GM23338 (cell line): ENCODE data around the gene B3GNT3. TPM values are rescaled to one million over a fixed set of nuclear protein-coding genes. Genes with fewer than 3 reads are reported as not detected.

Experiments used
- ATAC-seq: fragments of 200-7000 bp; cut with Tn5 transposase; 3 replicates; pipeline ENCODE4 v1.9.1; 2020
- DNase-seq: peaks from one replicate; pipeline ENCODE4 v3.0.0-alpha.2; 2015; ENCODE audit warnings: low spot score
- H2AFZ ChIP-seq: fragments of 200-600 bp; sonication (generic); 2 replicates; pipeline ENCODE4 v1.8.0; 2016; ENCODE audit warnings: antibody characterized with exemption, mild to moderate bottlenecking, moderate library complexity
- H3F3A ChIP-seq: fragments of 200-600 bp; sonication (generic); replicated peaks from 2 replicates; pipeline ENCODE4 v1.8.0; 2017; ENCODE audit warnings: antibody characterized with exemption, mixed run types, low read depth
- H3K27ac ChIP-seq: fragments of 200-600 bp; sonication (generic); 2 replicates; pipeline ENCODE4 v1.6.1; 2016; ENCODE audit warnings: low read depth
- H3K27me3 ChIP-seq: fragments of 200-600 bp; sonication (generic); 2 replicates; pipeline ENCODE4 v1.8.0; 2016; ENCODE audit warnings: mild to moderate bottlenecking, mixed run types, moderate library complexity; ENCODE audit not compliant: insufficient read depth
- H3K36me3 ChIP-seq: fragments of 200-600 bp; sonication (generic); 2 replicates; pipeline ENCODE4 v1.8.0; 2016; ENCODE audit warnings: mild to moderate bottlenecking; ENCODE audit not compliant: insufficient read depth
- H3K4me1 ChIP-seq: fragments of 200-600 bp; sonication (generic); 2 replicates; pipeline ENCODE4 v1.8.0; 2016; ENCODE audit warnings: mild to moderate bottlenecking, moderate library complexity; ENCODE audit not compliant: insufficient read depth
- H3K4me2 ChIP-seq: fragments of 200-600 bp; sonication (generic); 2 replicates; pipeline ENCODE4 v1.7.1; 2017; ENCODE audit warnings: mixed run types
- H3K4me3 ChIP-seq: fragments of 200-600 bp; sonication (generic); 2 replicates; pipeline ENCODE4 v1.6.1; 2016; ENCODE audit warnings: mixed run types
- H3K79me2 ChIP-seq: fragments of 200-600 bp; sonication (generic); replicated peaks from 2 replicates; pipeline ENCODE4 v1.8.0; 2017; ENCODE audit warnings: mild to moderate bottlenecking; ENCODE audit not compliant: insufficient read depth
- H3K9me2 ChIP-seq: fragments of 200-600 bp; sonication (generic); 2 replicates; pipeline ENCODE4 v1.8.0; 2017; ENCODE audit not compliant: insufficient read depth
- H4K20me1 ChIP-seq: fragments of 200-600 bp; sonication (generic); replicated peaks from 2 replicates; pipeline ENCODE4 v1.8.0; 2017; ENCODE audit warnings: mild to moderate bottlenecking; ENCODE audit not compliant: insufficient read depth
- H3K27ac Mint-ChIP-seq: 2 replicates; pipeline ENCODE4 v1.8.0; 2020; ENCODE audit warnings: inconsistent platforms, mild to moderate bottlenecking, moderate library complexity, mixed read lengths
- H3K27me3 Mint-ChIP-seq: 3 replicates; pipeline ENCODE4 v1.8.0; 2022; ENCODE audit warnings: low read depth, mild to moderate bottlenecking, moderate library complexity, mixed read lengths, inconsistent platforms; ENCODE audit not compliant: insufficient read depth, poor library complexity
- H3K36me3 Mint-ChIP-seq: 3 replicates; pipeline ENCODE4 v1.8.0; 2021; ENCODE audit warnings: low read depth, mild to moderate bottlenecking, inconsistent platforms, moderate library complexity, mixed read lengths
- H3K4me1 Mint-ChIP-seq: 3 replicates; pipeline ENCODE4 v1.8.0; 2020; ENCODE audit warnings: mild to moderate bottlenecking, inconsistent platforms, mixed read lengths
- H3K4me3 Mint-ChIP-seq: 3 replicates; pipeline ENCODE4 v1.8.0; 2021; ENCODE audit warnings: moderate library complexity, mild to moderate bottlenecking, inconsistent platforms, mixed read lengths
- H3K9me3 Mint-ChIP-seq: 3 replicates; pipeline ENCODE4 v1.8.0; 2020; ENCODE audit warnings: moderate library complexity, mild to moderate bottlenecking, inconsistent platforms, mixed read lengths
- CTCF ChIP-seq, 2 experiments: fragments of 200-600 bp in 1 of 2; sonication (generic) in 1 of 2; conservative IDR thresholded peaks; 2 replicates each; pipeline versions ENCODE4 v1.5.1 to v1.6.1; 2016 to 2017; ENCODE audit warnings: antibody characterized with exemption in 2 of 2, low read depth in 2 of 2, mild to moderate bottlenecking in 2 of 2, moderate library complexity in 1 of 2
- ETS1 ChIP-seq: IDR thresholded peaks from 2 replicates; pipeline ENCODE4 v1.6.1; 2016; ENCODE audit warnings: antibody characterized with exemption
- EZH2 ChIP-seq: fragments of 200-600 bp; sonication (generic); IDR thresholded peaks from one replicate; pipeline ENCODE4 v1.8.0; 2017; ENCODE audit warnings: antibody characterized with exemption, mild to moderate bottlenecking, low read depth; ENCODE audit not compliant: unreplicated experiment
- JUNB ChIP-seq: IDR thresholded peaks from one replicate; pipeline ENCODE4 v1.6.1; 2016; ENCODE audit warnings: antibody characterized with exemption; ENCODE audit not compliant: unreplicated experiment
- POLR2AphosphoS5 ChIP-seq: IDR thresholded peaks from 2 replicates; pipeline ENCODE4 v1.6.1; 2016; ENCODE audit warnings: antibody characterized with exemption, low read depth
- REST ChIP-seq: IDR thresholded peaks from one replicate; pipeline ENCODE4 v1.6.1; 2018; ENCODE audit warnings: antibody characterized with exemption; ENCODE audit not compliant: unreplicated experiment
- STAT1 ChIP-seq: IDR thresholded peaks from one replicate; pipeline ENCODE4 v1.6.1; 2016; ENCODE audit warnings: antibody characterized with exemption; ENCODE audit not compliant: unreplicated experiment
- ZNF114 ChIP-seq: fragments of 250-450 bp; sonication (Bioruptor Pico); IDR thresholded peaks from 2 replicates; pipeline ENCODE4 v1.5.0; 2020; ENCODE audit warnings: mild to moderate bottlenecking, moderate library complexity
- ZNF331 ChIP-seq: fragments of 250-450 bp; sonication (Bioruptor Pico); IDR thresholded peaks from 2 replicates; pipeline ENCODE4 v1.5.0; 2020; ENCODE audit warnings: low read depth, mild to moderate bottlenecking, moderate library complexity
- polyA plus RNA-seq: library from polyadenylated mRNA; unstranded; fragments of >200 nt; fragmentation: Nextera tagmentation; extraction: Ambion mirVana; gene quantifications from 2 replicates; pipeline ENCODE4 v1.2.1, GENCODE V29; 2016
- total RNA-seq: library from RNA; depleted of rRNA; stranded (reverse); fragments of >200 nt; shearing (Covaris generic); gene quantifications from 2 replicates; pipeline ENCODE4 v1.2.3, GENCODE V29; 2014

B3GNT3 gene
- total and polyA plus RNA-seq, 2 experiments from 2014 or later, result 0.99 to 1.9 TPM

GRCh38 chr19:17842663-17843291 lies 47.8 kb downstream of the B3GNT3 start:
- H3K4me3 Mint-ChIP-seq, result peak overlapping the region; percentile 71
- H3K9me3 Mint-ChIP-seq, result no peaks in the 10 kb centered on the region
- peaks cover 32% of the 10 kb centered on the region for H3K27me3 Mint-ChIP-seq
- no peak for DNase-seq
- H3K4me3 ChIP-seq, result peak overlapping the region; percentile 73
- peak overlapping the region; percentile 81; the same call in 1 of the 2 replicates for H2AFZ ChIP-seq
- no peaks in the 10 kb centered on the region for H3K9me2 ChIP-seq
- peaks cover 7% of the 10 kb centered on the region for H3K4me1 Mint-ChIP-seq
- H3F3A ChIP-seq, result 0 out of 2 replicates have a peak, but pooled peaks cover under 1% of the 10 kb centered on the region
- peak; percentile 25 for ATAC-seq
- no peaks in the 10 kb centered on the region for H3K36me3 ChIP-seq
- H3K36me3 Mint-ChIP-seq, result no peaks in the 10 kb centered on the region
- peak overlapping the region; percentile 93 for H3K4me2 ChIP-seq
- H3K27me3 ChIP-seq, result 0 out of 2 replicates have a peak, but pooled peaks cover 10% of the 10 kb centered on the region
- H3K27ac ChIP-seq, result no peak overlapping the region
- H3K27ac Mint-ChIP-seq, result no peak overlapping the region
- no peaks in the 10 kb centered on the region; the same call in 1 of the 2 replicates for H3K4me1 ChIP-seq
- no peaks in the 10 kb centered on the region for H4K20me1 ChIP-seq
- H3K79me2 ChIP-seq, result no peaks in the 10 kb centered on the region
- 0 out of 4 replicates have a peak, but pooled peaks of 1 of the 2 experiments have one; percentile 2 for TF ChIP-seq CTCF (conservative IDR thresholded peaks at IDR 0.05; ENCODE audit: low read depth in 2 of 2)
- TF ChIP-seq POLR2AphosphoS5, result no peak

GRCh38 chr19:17843292-17843827 lies 48.4 kb downstream of the B3GNT3 start:
- Histone ChIP-seq H3K36me3 (no peaks in the 10 kb centered on the region), H3K4me2 (peak overlapping the region; percentile 93; the same call in 1 of the 2 replicates), H3K4me3 (no peak overlapping the region), H3K4me1 (peaks cover 5% of the 10 kb centered on the region; the same call in 1 of the 2 replicates), H3K79me2 (no peaks in the 10 kb centered on the region), H3K27me3 (peaks cover 16% of the 10 kb centered on the region; the same call in 1 of the 2 replicates), H3K9me2 (no peaks in the 10 kb centered on the region), H4K20me1 (no peaks in the 10 kb centered on the region), H3K27ac (no peak overlapping the region), H3F3A (0 out of 2 replicates have a peak, but pooled peaks cover 3% of the 10 kb centered on the region), H2AFZ (no peak overlapping the region)
- Mint-ChIP-seq H3K27ac (no peak overlapping the region), H3K4me3 (no peak overlapping the region), H3K9me3 (no peaks in the 10 kb centered on the region; the same call in 2 of the 3 replicates), H3K27me3 (peaks cover 36% of the 10 kb centered on the region), H3K36me3 (no peaks in the 10 kb centered on the region), H3K4me1 (peaks cover 7% of the 10 kb centered on the region)
- DNase-seq, result no peak
- no peak for ATAC-seq
- TF ChIP-seq JUNB (no peak), ETS1 (no peak), REST (no peak), STAT1 (no peak), CTCF (conservative IDR thresholded peaks at IDR 0.05; ENCODE audit: low read depth in 2 of 2) (no peak), EZH2 (no peak), ZNF331 (CRISPR knock-in tag) (no peak), ZNF114 (CRISPR knock-in tag) (no peak)
